Choroid plexus epithelial cell (primary cell): Measurements from ENCODE around the gene HNRNPR.
"Not testable (repeated sequence)": the region's sequence is repeated elsewhere in the genome, so short reads cannot be mapped to it uniquely, and the experiment has no call there.

Experiments used
- DNase-seq: peaks from one replicate; pipeline ENCODE4 v3.0.0-alpha.2; 2010; ENCODE audit warnings: low read depth
- H3K4me3 ChIP-seq: 2 replicates; pipeline ENCODE4 v1.5.1; 2011; ENCODE audit warnings: low read depth, mild to moderate bottlenecking, control low read depth, low read length, moderate library complexity
- TF ChIP-seq, protein P1 (sequence below): conservative IDR thresholded peaks from 2 replicates; pipeline ENCODE4 v1.5.1; 2011; ENCODE audit warnings: low read depth, mild to moderate bottlenecking, control low read depth, inconsistent platforms, low read length, moderate library complexity

HNRNPR gene

DNA sequence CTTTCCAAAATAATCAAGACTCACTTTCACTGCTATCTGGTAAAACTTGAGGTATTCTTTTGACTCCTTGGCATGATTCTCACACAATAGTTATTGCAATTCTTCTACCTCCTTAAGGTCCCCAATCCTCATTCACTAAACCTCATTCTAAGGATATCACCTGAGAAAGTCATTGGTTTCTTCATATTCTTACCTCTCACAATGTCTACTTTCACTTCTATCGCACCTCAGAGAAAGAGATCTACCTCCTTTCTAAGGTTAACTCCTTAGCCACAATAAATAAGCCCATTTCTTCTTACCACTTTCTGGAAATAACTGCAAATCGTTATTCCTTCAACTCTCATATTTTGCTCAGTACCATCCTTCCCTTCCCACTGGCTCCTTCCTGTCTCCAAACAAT lies 18.7 kb downstream of the HNRNPR start:
- H3K4me3 ChIP-seq: no peak overlapping the region
- no peak for DNase-seq
- TF ChIP-seq, protein P1, sequence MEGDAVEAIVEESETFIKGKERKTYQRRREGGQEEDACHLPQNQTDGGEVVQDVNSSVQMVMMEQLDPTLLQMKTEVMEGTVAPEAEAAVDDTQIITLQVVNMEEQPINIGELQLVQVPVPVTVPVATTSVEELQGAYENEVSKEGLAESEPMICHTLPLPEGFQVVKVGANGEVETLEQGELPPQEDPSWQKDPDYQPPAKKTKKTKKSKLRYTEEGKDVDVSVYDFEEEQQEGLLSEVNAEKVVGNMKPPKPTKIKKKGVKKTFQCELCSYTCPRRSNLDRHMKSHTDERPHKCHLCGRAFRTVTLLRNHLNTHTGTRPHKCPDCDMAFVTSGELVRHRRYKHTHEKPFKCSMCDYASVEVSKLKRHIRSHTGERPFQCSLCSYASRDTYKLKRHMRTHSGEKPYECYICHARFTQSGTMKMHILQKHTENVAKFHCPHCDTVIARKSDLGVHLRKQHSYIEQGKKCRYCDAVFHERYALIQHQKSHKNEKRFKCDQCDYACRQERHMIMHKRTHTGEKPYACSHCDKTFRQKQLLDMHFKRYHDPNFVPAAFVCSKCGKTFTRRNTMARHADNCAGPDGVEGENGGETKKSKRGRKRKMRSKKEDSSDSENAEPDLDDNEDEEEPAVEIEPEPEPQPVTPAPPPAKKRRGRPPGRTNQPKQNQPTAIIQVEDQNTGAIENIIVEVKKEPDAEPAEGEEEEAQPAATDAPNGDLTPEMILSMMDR: no peak

DNA sequence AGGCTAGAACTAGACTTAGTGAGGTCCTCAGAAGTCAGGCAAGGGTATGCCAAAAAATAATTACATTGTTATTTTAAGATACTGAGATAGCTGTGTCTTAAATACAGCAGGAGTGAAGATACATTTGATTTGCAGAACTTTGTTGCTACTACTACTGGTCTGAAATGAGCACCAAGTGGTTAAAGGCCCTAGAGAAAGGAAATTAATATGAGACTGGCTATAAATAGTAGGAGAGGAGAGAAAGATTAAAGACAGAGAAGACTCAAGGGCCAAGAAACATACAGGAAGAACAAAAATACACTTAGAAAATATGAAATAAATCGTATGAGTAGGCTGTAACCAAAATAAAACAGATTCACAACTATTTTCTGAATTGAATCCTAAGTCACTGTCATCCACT lies 21.3 kb downstream of the HNRNPR start:
- H3K4me3 ChIP-seq: no peak overlapping the region
- TF ChIP-seq, protein P1: no peak
- no peak for DNase-seq

DNA sequence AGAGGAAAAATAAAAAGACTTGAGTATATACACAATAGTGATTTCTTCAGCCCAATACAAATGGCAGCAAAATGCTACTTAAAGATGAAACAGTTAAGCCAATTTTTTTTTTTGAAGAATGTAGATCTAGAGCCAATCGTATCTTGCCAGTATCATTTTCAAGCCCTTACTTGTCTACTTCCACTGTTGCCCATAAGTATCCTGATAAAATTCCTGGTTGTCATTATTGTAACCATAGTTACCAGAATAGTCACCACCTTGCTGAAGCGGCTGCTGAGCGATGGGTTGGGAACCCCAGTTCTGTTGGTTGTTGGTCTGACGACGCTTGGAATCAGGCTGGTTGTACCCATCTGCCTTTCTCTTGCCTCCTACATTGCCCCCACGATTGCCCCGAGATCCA lies 33.8 kb downstream of the HNRNPR start:
- H3K4me3 ChIP-seq, DNase-seq: not testable (repeated sequence)

DNA sequence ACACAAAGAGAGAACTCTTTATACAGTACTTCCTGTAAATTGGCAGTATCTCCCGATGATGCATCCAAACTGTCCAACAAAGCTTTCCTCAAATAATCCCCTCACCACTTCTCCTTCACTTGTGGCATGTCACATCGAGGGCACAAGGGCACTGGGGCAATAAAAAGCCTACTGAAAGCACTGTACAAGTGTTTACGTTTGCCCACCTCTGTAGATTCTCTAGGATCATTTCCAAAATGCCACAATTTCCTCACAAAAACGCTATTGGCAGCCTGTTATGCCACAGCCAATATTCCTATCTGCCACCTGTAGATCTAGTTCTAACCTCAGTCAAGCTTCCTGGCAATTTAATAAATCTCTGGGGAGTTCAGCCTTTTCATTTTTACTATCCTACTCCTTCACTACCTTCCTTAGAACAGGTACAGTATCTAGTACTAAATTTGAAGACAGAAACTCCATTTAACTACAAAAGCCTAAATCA lies 39.9 kb downstream of the HNRNPR start:
- TF ChIP-seq, protein P1: no peak
- H3K4me3 ChIP-seq: no peak overlapping the region
- DNase-seq: no peak

DNA sequence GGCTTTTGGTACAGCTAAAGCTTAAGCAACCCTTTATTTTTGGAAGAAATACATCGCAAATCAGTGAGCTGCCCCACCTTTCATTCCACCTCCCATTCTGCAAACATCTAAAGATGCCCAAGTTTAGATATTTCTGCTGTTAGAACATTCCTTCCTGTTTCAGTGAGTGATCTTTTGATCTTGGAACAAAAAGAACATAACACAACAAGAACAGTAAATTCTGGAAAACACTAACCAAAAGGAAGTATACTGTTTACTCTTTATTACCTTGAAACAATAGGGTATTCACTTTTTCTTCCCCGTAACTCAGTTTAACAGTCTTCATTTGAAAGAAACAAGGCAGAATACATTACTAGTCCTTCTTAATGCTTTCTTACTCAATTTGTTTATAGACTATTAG lies 40.6 kb downstream of the HNRNPR start:
- peak; percentile 26 for DNase-seq
- TF ChIP-seq, protein P1: no peak
- H3K4me3 ChIP-seq: no peak overlapping the region

DNA sequence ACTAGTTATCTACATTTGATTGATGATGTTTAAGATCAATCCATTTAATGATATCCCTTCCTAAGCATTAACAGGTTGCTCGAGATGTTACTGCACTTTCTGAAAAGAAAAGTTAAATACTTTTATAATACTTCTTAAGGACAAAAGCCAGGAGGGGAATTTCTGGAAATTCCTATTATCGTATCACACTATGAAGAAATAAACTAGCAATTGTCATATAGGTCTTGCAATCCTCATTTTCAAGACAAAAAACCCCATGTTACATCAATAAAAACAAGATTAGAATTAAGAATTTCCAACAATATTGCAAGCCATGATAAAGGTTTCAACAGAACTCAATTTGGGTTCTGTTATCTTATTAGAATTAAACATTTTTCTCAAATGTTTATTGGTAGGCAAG lies 47.2 kb downstream of the HNRNPR start:
- TF ChIP-seq, protein P1: no peak
- no peak for DNase-seq
- H3K4me3 ChIP-seq: no peak overlapping the region

DNA sequence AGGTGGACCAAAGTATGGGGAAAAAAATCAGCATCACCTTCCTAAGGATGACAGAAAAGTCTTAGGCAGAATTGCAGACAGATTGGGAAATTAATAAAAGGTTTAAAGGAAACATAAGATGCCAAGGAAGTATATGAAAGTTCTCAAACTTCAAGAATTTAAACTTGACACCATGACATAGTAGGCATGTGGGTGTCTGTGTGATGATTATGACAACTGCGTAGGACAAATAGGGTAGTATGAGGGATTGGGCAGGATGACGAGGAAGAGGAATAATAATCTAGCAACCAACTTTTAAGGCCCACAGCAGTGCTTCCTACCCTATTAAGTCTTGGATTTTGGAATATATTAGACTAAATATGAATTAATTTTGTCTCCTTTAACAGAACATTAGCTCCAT lies 52.4 kb downstream of the HNRNPR start:
- no peak for DNase-seq
- H3K4me3 ChIP-seq: no peak overlapping the region
- TF ChIP-seq, protein P1: no peak
